Coronary artery (tissue), 2 donors: ENCODE results near the gene RGS14.

ENCODE experiments used
- DNase-seq: peaks from one replicate; pipeline ENCODE4 v3.0.0-alpha.2; 2017; ENCODE audit warnings: low spot score
- H3K27ac ChIP-seq, 2 donors: fragments of 200-600 bp; sonication (generic); one replicate each; pipeline ENCODE4 v1.5.1; 2016 to 2019
- H3K4me3 ChIP-seq: fragments of 200-600 bp; sonication (generic); 2 replicates; pipeline ENCODE4 v1.5.1; 2016; ENCODE audit warnings: mild to moderate bottlenecking, moderate library complexity
- CTCF ChIP-seq: fragments of 200-600 bp; sonication (generic); IDR thresholded peaks from one replicate; pipeline ENCODE4 v1.5.1; 2019; ENCODE audit warnings: antibody characterized with exemption

RGS14 gene

GRCh38 chr5:177392765-177393164 is 35.0 kb downstream of the RGS14 start:
- no peak for TF ChIP-seq CTCF
- Histone ChIP-seq H3K4me3 (no peak overlapping the region), H3K27ac (no peak overlapping the region)
- DNase-seq: no peak

GRCh38 chr5:177393206-177393765 is 35.6 kb downstream of the RGS14 start:
- no peak for TF ChIP-seq CTCF
- no peak overlapping the region for H3K27ac ChIP-seq
- no peak overlapping the region for H3K4me3 ChIP-seq
- no peak for DNase-seq

- Histone ChIP-seq H3K27ac (no peak overlapping the region), H3K4me3 (no peak overlapping the region)
- no peak for TF ChIP-seq CTCF
- no peak for DNase-seq
Observed at GRCh38 chr5:177393990-177394389, 36.3 kb downstream of the RGS14 start.

GRCh38 chr5:177396078-177396477 is 38.4 kb downstream of the RGS14 start:
- DNase-seq: no peak
- no peak for TF ChIP-seq CTCF

GRCh38 chr5:177396807-177397206 is 39.1 kb downstream of the RGS14 start:
- Histone ChIP-seq H3K4me3 (no peak overlapping the region), H3K27ac (no peak overlapping the region)
- TF ChIP-seq CTCF: no peak

More at GRCh38 chr5:177396078-177396477, 38.4 kb downstream of the RGS14 start:
- Histone ChIP-seq H3K27ac (no peak overlapping the region), H3K4me3 (no peak overlapping the region)

GRCh38 chr5:177397875-177398390 is 40.2 kb downstream of the RGS14 start:
- DNase-seq: no peak
- H3K27ac ChIP-seq: no peak overlapping the region
- H3K4me3 ChIP-seq: no peak overlapping the region
- TF ChIP-seq CTCF: no peak

More at GRCh38 chr5:177396807-177397206, 39.1 kb downstream of the RGS14 start:
- DNase-seq: no peak
